K562 (cell line): ENCODE data around the gene MAPKAPK3. TPM values are rescaled to one million over a fixed set of nuclear protein-coding genes. Genes with fewer than 3 reads are reported as not detected.

ENCODE experiments used
- ATAC-seq: fragments of 200-7000 bp; cut with Tn5 transposase; 3 replicates; pipeline ENCODE4 v1.9.1; 2020; ENCODE audit warnings: moderate library complexity
- BruUV-seq: library from RNA; stranded (reverse); fragments of 400-500 nt; replicated peaks from 2 replicates; lab custom pipeline; 2021; lab: Mats Ljungman, UMichigan
- CTCF ChIA-PET: fragments of 300-600 bp; formaldehyde crosslinking; extraction: SDS; loops from one replicate; lab custom pipeline; 2021; ENCODE audit warnings: low intra/inter-chr PET ratio; lab: Yijun Ruan, JAX
- POLR2A ChIA-PET: fragments of 300-600, 350-650 bp; sonication (Branson Sonifier 250); formaldehyde crosslinking; extraction: SDS; loops from one replicate; lab custom pipeline; 2021; ENCODE audit warnings: antibody characterized with exemption, inconsistent platforms; lab: Yijun Ruan, JAX
- DNase-seq, 4 experiments: peaks; one replicate each; pipeline versions ENCODE4 v3.0.0 to v3.0.0-alpha.2; 2011 to 2018; ENCODE audit warnings: low spot score in 3 of 4, mixed read lengths in 3 of 4; ENCODE audit errors: extremely low read depth in 1 of 4
- FAIRE-seq: peaks from 2 replicates; lab custom pipeline; 2011; peaks lifted over from hg19 to GRCh38; lab: Jason Lieb, UNC
- H2AFZ ChIP-seq: 2 replicates; pipeline ENCODE4 v1.6.0; 2011; ENCODE audit warnings: low read depth, low read length, control low read depth, inconsistent platforms
- H3K27ac ChIP-seq: fragments of 200-600 bp; 3 replicates; pipeline ENCODE4 v1.8.0; 2011; ENCODE audit warnings: low read depth, mild to moderate bottlenecking, control low read depth, inconsistent platforms, low read length, moderate library complexity, mixed read lengths; ENCODE audit errors: extremely low read depth
- H3K27me3 ChIP-seq, 2 experiments: fragments of 300-600 bp in 1 of 2; 2 replicates in 1 of 2; 3 replicates in 1 of 2; pipeline versions ENCODE4 v1.6.0 to v1.8.0; 2011; ENCODE audit warnings: inconsistent platforms in 2 of 2, low read length in 2 of 2, mild to moderate bottlenecking in 1 of 2, mixed read lengths in 1 of 2, moderate library complexity in 1 of 2; ENCODE audit not compliant: control insufficient read depth in 2 of 2, insufficient read depth in 2 of 2
- H3K36me3 ChIP-seq: fragments of 300-600 bp; 3 replicates; pipeline ENCODE4 v1.8.0; 2011; ENCODE audit warnings: mild to moderate bottlenecking, low read length, inconsistent platforms; ENCODE audit not compliant: control insufficient read depth, insufficient read depth
- H3K4me1 ChIP-seq, 2 experiments: fragments of 200-600 bp in 1 of 2; replicated peaks in 1 of 2; 2 replicates in 1 of 2; 3 replicates in 1 of 2; pipeline versions ENCODE4 v1.5.1 to v1.8.0; 2011; ENCODE audit warnings: inconsistent platforms in 2 of 2, low read length in 2 of 2, mild to moderate bottlenecking in 1 of 2, mixed read lengths in 1 of 2, moderate library complexity in 1 of 2; ENCODE audit not compliant: control insufficient read depth in 2 of 2, insufficient read depth in 2 of 2
- H3K4me2 ChIP-seq: 2 replicates; pipeline ENCODE4 v1.6.1; 2011; ENCODE audit warnings: low read length, control low read depth, inconsistent platforms, mixed read lengths; ENCODE audit not compliant: insufficient read depth
- H3K4me3 ChIP-seq: fragments of 200-600 bp; sonication (generic), shearing (Covaris generic); 2 replicates; pipeline ENCODE4 v1.5.1; 2016; ENCODE audit warnings: control low read depth, inconsistent platforms
- H3K79me2 ChIP-seq: fragments of 200-600 bp; 3 replicates; pipeline ENCODE4 v1.8.0; 2011; ENCODE audit warnings: low read length, inconsistent platforms; ENCODE audit not compliant: control insufficient read depth, insufficient read depth
- H3K9ac ChIP-seq, 2 experiments: 2 replicates each; pipeline versions ENCODE4 v1.6.0 to v1.6.1; 2011; ENCODE audit warnings: low read depth in 2 of 2, low read length in 2 of 2, control low read depth in 1 of 2, inconsistent platforms in 1 of 2, mild to moderate bottlenecking in 1 of 2, mixed read lengths in 1 of 2; ENCODE audit not compliant: insufficient read depth in 1 of 2
- H3K9me1 ChIP-seq: one replicate; pipeline ENCODE4 v1.6.0; 2011; ENCODE audit warnings: inconsistent platforms, mild to moderate bottlenecking, low read length, moderate library complexity; ENCODE audit not compliant: control insufficient read depth, insufficient read depth
- H3K9me3 ChIP-seq: replicated peaks from 2 replicates; pipeline ENCODE4 v1.5.1; 2011; ENCODE audit warnings: low read depth, low read length, inconsistent platforms; ENCODE audit not compliant: control insufficient read depth, insufficient read depth
- H4K20me1 ChIP-seq: replicated peaks from 2 replicates; pipeline ENCODE4 v1.6.1; 2011; ENCODE audit warnings: low read length, inconsistent platforms, mixed read lengths; ENCODE audit not compliant: control insufficient read depth, insufficient read depth
- HNRNPL ChIP-seq: fragments of 200-400 bp; formaldehyde crosslinking; IDR thresholded peaks from 2 replicates; pipeline ENCODE4 v1.6.1; 2017; ENCODE audit warnings: low read depth, mild to moderate bottlenecking, low read length
- PHF20 ChIP-seq: fragments of 450-650 bp; IDR thresholded peaks from 2 replicates; pipeline ENCODE4 v1.6.1; 2018; ENCODE audit not compliant: partially characterized antibody
- PTTG1 ChIP-seq: fragments of 450-650 bp; IDR thresholded peaks from 2 replicates; pipeline ENCODE4 v1.6.1; 2016; ENCODE audit warnings: low read depth, mild to moderate bottlenecking, missing genetic modification characterization, missing compliant biosample characterization
- SIN3B ChIP-seq: fragments of 450-650 bp; IDR thresholded peaks from 2 replicates; pipeline ENCODE4 v1.6.1; 2017; ENCODE audit warnings: low read depth, mild to moderate bottlenecking, moderate library complexity
- SMAD3 ChIP-seq: fragments of 450-650 bp; formaldehyde crosslinking; conservative IDR thresholded peaks from 2 replicates; pipeline ENCODE4 v1.4.0; 2020; ENCODE audit warnings: mild to moderate bottlenecking
- TCF7 ChIP-seq: sonication (generic); IDR thresholded peaks from 2 replicates; pipeline ENCODE4 v1.6.1; 2016; ENCODE audit warnings: antibody characterized with exemption, borderline replicate concordance
- WHSC1 ChIP-seq: IDR thresholded peaks from one replicate; pipeline ENCODE4 v1.6.1; 2012; ENCODE audit warnings: low read length, control low read depth, inconsistent platforms
- WGBS: fragments of 100-300 bp; shearing (Covaris generic); methylation state at CpG from one replicate; pipeline ENCODE4 v1.1.6; 2016; ENCODE audit warnings: low coverage, mixed read lengths; ENCODE audit not compliant: insufficient coverage; ENCODE audit errors: missing lambda C conversion rate; 5-methylcytosine and 5-hydroxymethylcytosine counted together
- in situ Hi-C: fragments of 300-500 bp; cut with MboI; formaldehyde crosslinking; loops from 4 replicates; pipeline ENCODE4 v1.15.0; 2018; ENCODE audit warnings: inconsistent platforms, mixed read lengths
- intact Hi-C: fragments of 100-400 bp; cut with micrococcal nuclease; formaldehyde crosslinking; loops from 2 replicates; pipeline ENCODE4 v1.14.2; 2022
- polyA plus RNA-seq, 8 experiments: library from polyadenylated mRNA; depleted of rRNA in 4 of 8; stranded (reverse) in 5 of 8; unstranded in 3 of 8; fragments of >200 nt; fragmentation: Nextera tagmentation in 2 of 8; fragmentation: Illumina TruSeq in 1 of 8; extraction: Ambion mirVana in 2 of 8; extraction: Trizol in 1 of 8; gene quantifications; 2 replicates each; pipeline versions ENCODE4 v1.2.1 to v1.2.3, GENCODE V29; 2011 to 2014; ENCODE audit warnings: inconsistent platforms in 1 of 8, missing spikeins in 1 of 8
- total RNA-seq, 7 experiments: library from RNA; depleted of rRNA in 6 of 7; stranded (reverse); fragments of >200 nt in 6 of 7; fragmentation: Illumina TruSeq in 2 of 7; extraction: Trizol in 2 of 7; gene quantifications; 2 replicates each; pipeline versions ENCODE4 v1.2.1 to v1.2.3, GENCODE V29; 2011 to 2021; ENCODE audit warnings: low replicate concordance in 1 of 7

The MAPKAPK3 gene
- total and polyA plus RNA-seq, 9 of the 15 experiments (the other 6 are each of a cell fraction or from before 2014, with no cell fraction given): 8.0 to 56.4 (median 41.2) TPM

GRCh38 chr3:50628601-50629000, 11.7 kb downstream of the MAPKAPK3 start:
- H3K9me1 ChIP-seq: no peaks in the 10 kb centered on the region
- peaks cover 4 to 14% of the 10 kb centered on the region in 2 experiments for H3K4me1 ChIP-seq
- BruUV-seq: no TSS peak
- ATAC-seq (no peak), FAIRE-seq (no peak), DNase-seq (no peak)
- in situ Hi-C loops (loop anchor here (25.0 kb wide), 1 partner anchor 1059 kb away; no protein-coding TSS in a partner anchor), intact Hi-C loops (no loop called here)
- ChIA-PET POLR2A (interaction anchor here (1.0 to 1.6 kb wide), 3 partner anchors 9 to 111 kb away, joined by 4 to 11 read pairs (median 4); no protein-coding TSS in a partner anchor), CTCF (no interaction called here)
- H3K27ac ChIP-seq: no peak overlapping the region
- H4K20me1 ChIP-seq: peaks cover 18% of the 10 kb centered on the region
- TF ChIP-seq HNRNPL (no peak), WHSC1 (no peak), TCF7 (no peak), SMAD3 (no peak), SIN3B (no peak)
- H2AFZ ChIP-seq: no peak overlapping the region
- WGBS: 100% methylated on average over 3 of the region's 3 CpGs
- no peaks in the 10 kb centered on the region for H3K9me3 ChIP-seq
- H3K79me2 ChIP-seq: peaks cover 32% of the 10 kb centered on the region
- no peak overlapping the region for H3K4me3 ChIP-seq
- no peak overlapping the region for H3K9ac ChIP-seq
- no peaks in the 10 kb centered on the region for H3K27me3 ChIP-seq
- peaks cover 33% of the 10 kb centered on the region; the same call in 1 of the 3 replicates for H3K36me3 ChIP-seq
- no peak overlapping the region for H3K4me2 ChIP-seq

GRCh38 chr3:50630394-50630793, 13.4 kb downstream of the MAPKAPK3 start:
- Histone ChIP-seq H3K4me1 (peaks cover 4 to 14% of the 10 kb centered on the region in 2 experiments), H3K9me1 (no peaks in the 10 kb centered on the region), H3K9me3 (no peaks in the 10 kb centered on the region), H3K27me3 (no peaks in the 10 kb centered on the region), H3K9ac (0 out of 4 replicates have a peak overlapping the region, but pooled peaks of 1 of the 2 experiments have one; percentile 35), H3K36me3 (peaks cover 25% of the 10 kb centered on the region; the same call in 1 of the 3 replicates), H3K4me2 (no peak overlapping the region), H3K79me2 (peaks cover 26% of the 10 kb centered on the region), H2AFZ (no peak overlapping the region), H4K20me1 (peaks cover 23% of the 10 kb centered on the region), H3K27ac (no peak overlapping the region), H3K4me3 (no peak overlapping the region)
- intact Hi-C loops: no loop called here
- ChIA-PET CTCF (no interaction called here), POLR2A (interaction anchor here (1.4 kb wide), 1 partner anchor 11 kb away, joined by 5 read pairs; no protein-coding TSS in a partner anchor)
- no peak for DNase-seq
- no peak for ATAC-seq
- 100% methylated on average over 1 of the region's 6 CpGs for WGBS
- no peak for TF ChIP-seq PHF20
- no peak for TF ChIP-seq PTTG1 (tag)
- no peak for FAIRE-seq
- in situ Hi-C loops: loop anchor here (25.0 kb wide), 1 partner anchor 1057 kb away; no protein-coding TSS in a partner anchor
- no TSS peak for BruUV-seq
